ENCODE data around the gene DGKI.
"Not testable (repeated sequence)": the region's sequence is repeated elsewhere in the genome, so short reads cannot be mapped to it uniquely, and the experiment has no call there.

The DGKI gene

GRCh38 chr7:137742051-137742450 lies 104.7 kb downstream of the DGKI start:
- no peak for DNase-seq (ENCODE audit: low read depth in 3 of 3)

- no peak for DNase-seq (ENCODE audit: low read depth in 3 of 3)
These were observed 105.3 kb downstream of the DGKI start for GRCh38 chr7:137741443-137741842.

GRCh38 chr7:137734221-137734620 lies 112.6 kb downstream of the DGKI start:
- no peak for DNase-seq (ENCODE audit: low read depth in 3 of 3)

GRCh38 chr7:137732168-137732567 lies 114.6 kb downstream of the DGKI start:
- no peak for DNase-seq (ENCODE audit: low read depth in 3 of 3)

- no peak for DNase-seq (ENCODE audit: low read depth in 3 of 3)
These were observed 115.3 kb downstream of the DGKI start for GRCh38 chr7:137731436-137731835.

- no peak for DNase-seq (ENCODE audit: low read depth in 3 of 3)
These were observed 118.3 kb downstream of the DGKI start for GRCh38 chr7:137728426-137728825.

- no peak for DNase-seq (ENCODE audit: low read depth in 3 of 3)
These were observed 119.4 kb downstream of the DGKI start for GRCh38 chr7:137727413-137727812.

- DNase-seq (ENCODE audit: low read depth in 3 of 3): no peak
These were observed 128.4 kb downstream of the DGKI start for GRCh38 chr7:137718355-137718754.

- DNase-seq (ENCODE audit: low read depth in 3 of 3): no peak
These were observed 128.9 kb downstream of the DGKI start for GRCh38 chr7:137717811-137718271.

- no peak for DNase-seq (ENCODE audit: low read depth in 3 of 3)
These were observed 129.7 kb downstream of the DGKI start for GRCh38 chr7:137717045-137717444.

- DNase-seq (ENCODE audit: low read depth in 3 of 3): no peak
These were observed 130.7 kb downstream of the DGKI start for GRCh38 chr7:137716061-137716460.

- no peak for DNase-seq (ENCODE audit: low read depth in 3 of 3)
These were observed 131.2 kb downstream of the DGKI start for GRCh38 chr7:137715533-137715932.

GRCh38 chr7:137715121-137715520 lies 131.7 kb downstream of the DGKI start:
- DNase-seq (ENCODE audit: low read depth in 3 of 3): no peak

GRCh38 chr7:137706330-137706729 lies 140.4 kb downstream of the DGKI start:
- not testable (repeated sequence) for DNase-seq (ENCODE audit: low read depth in 3 of 3)

GRCh38 chr7:137704723-137705122 lies 142.1 kb downstream of the DGKI start:
- no peak for DNase-seq (ENCODE audit: low read depth in 3 of 3)

- DNase-seq (ENCODE audit: low read depth in 3 of 3): no peak
These were observed 143.3 kb downstream of the DGKI start for GRCh38 chr7:137703291-137704010.

GRCh38 chr7:137696988-137697387 lies 149.8 kb downstream of the DGKI start:
- DNase-seq (ENCODE audit: low read depth in 3 of 3): no peak

GRCh38 chr7:137696376-137696775 lies 150.4 kb downstream of the DGKI start:
- DNase-seq (ENCODE audit: low read depth in 3 of 3): no peak

GRCh38 chr7:137695942-137696341 lies 150.8 kb downstream of the DGKI start:
- no peak for DNase-seq (ENCODE audit: low read depth in 3 of 3)

- no peak for DNase-seq (ENCODE audit: low read depth in 3 of 3)
These were observed 151.3 kb downstream of the DGKI start for GRCh38 chr7:137695494-137695893.

GRCh38 chr7:137694405-137694804 lies 152.4 kb downstream of the DGKI start:
- no peak for DNase-seq (ENCODE audit: low read depth in 3 of 3)

- no peak for DNase-seq (ENCODE audit: low read depth in 3 of 3)
These were observed 154.4 kb downstream of the DGKI start for GRCh38 chr7:137692399-137692798.

GRCh38 chr7:137691566-137691965 lies 155.2 kb downstream of the DGKI start:
- no peak for DNase-seq (ENCODE audit: low read depth in 3 of 3)

GRCh38 chr7:137690635-137691034 lies 156.1 kb downstream of the DGKI start:
- DNase-seq (ENCODE audit: low read depth in 3 of 3): no peak

All from stimulated activated CD4-positive, alpha-beta T cell treated with anti-CD3 and anti-CD28 coated beads, TNF-alpha, amount 100 ng/mL, for 4 hours (primary cell).